HCT116 (cell line): ENCODE measurements around the gene FCN1. TPM values are rescaled to one million over a fixed set of nuclear protein-coding genes. Genes with fewer than 3 reads are reported as not detected.

Source experiments
- ATAC-seq: fragments of 200-7000 bp; cut with Tn5 transposase; 2 replicates; pipeline ENCODE4 v1.9.1; 2020; ENCODE audit warnings: mild to moderate bottlenecking, moderate library complexity
- BruUV-seq: library from RNA; stranded (reverse); fragments of 400-500 nt; replicated peaks from 2 replicates; lab custom pipeline; 2021; lab: Mats Ljungman, UMichigan
- CTCF ChIA-PET: fragments of 300-600 bp; sonication (Branson Sonifier 250); formaldehyde crosslinking; loops from one replicate; lab custom pipeline; 2021; ENCODE audit warnings: antibody characterized with exemption; lab: Charles Lee
- POLR2A ChIA-PET: fragments of 300-600, 350-600 bp; sonication (Branson Sonifier 250); formaldehyde crosslinking; loops from one replicate; lab custom pipeline; 2021; ENCODE audit warnings: antibody characterized with exemption; lab: Charles Lee
- RAD21 ChIA-PET, 2 experiments: fragments of 300-600 bp; sonication (Branson Sonifier 250); formaldehyde crosslinking; loops; one replicate each; lab custom pipeline; 2023; ENCODE audit warnings: low total read pairs in 2 of 2; ENCODE audit not compliant: uncharacterized antibody in 2 of 2, unreplicated experiment in 2 of 2, low non-redundant PET in 1 of 2; lab: Charles Lee
- DNase-seq: peaks from one replicate; pipeline ENCODE4 v3.0.0-alpha.2; 2010; ENCODE audit warnings: low read depth, low spot score
- H2AFZ ChIP-seq: fragments of 200-600 bp; shearing (Covaris generic), sonication (generic); 2 replicates; pipeline ENCODE4 v1.6.1; 2017; ENCODE audit warnings: low read depth, mixed run types, mixed read lengths, antibody characterized with exemption, low read length; ENCODE audit not compliant: poor library complexity, severe bottlenecking
- H3K27ac ChIP-seq: 2 replicates; pipeline ENCODE4 v1.5.1; 2012; ENCODE audit warnings: low read depth, low read length
- H3K27me3 ChIP-seq: fragments of 200-600 bp; sonication (generic); 2 replicates; pipeline ENCODE4 v1.6.1; 2016; ENCODE audit warnings: mixed run types, low read length, mixed read lengths; ENCODE audit not compliant: insufficient read depth
- H3K36me3 ChIP-seq, 2 experiments: fragments of 200-500 bp in 1 of 2; fragments of 200-600 bp in 1 of 2; sonication (Bioruptor generic) in 1 of 2; sonication (generic) in 1 of 2; 2 replicates each; pipeline versions ENCODE4 v1.5.1 to v1.6.1; 2014 to 2016; ENCODE audit warnings: low read length in 2 of 2, inconsistent platforms in 1 of 2, mixed read lengths in 1 of 2, mixed run types in 1 of 2; ENCODE audit not compliant: insufficient read depth in 2 of 2, control insufficient read depth in 1 of 2
- H3K4me1 ChIP-seq, 2 experiments: fragments of 200-600 bp in 1 of 2; sonication (generic) in 1 of 2; 2 replicates each; pipeline versions ENCODE4 v1.5.1 to v1.6.1; 2012 to 2017; ENCODE audit warnings: low read length in 2 of 2, inconsistent platforms in 1 of 2, mild to moderate bottlenecking in 1 of 2, mixed read lengths in 1 of 2, mixed run types in 1 of 2, moderate library complexity in 1 of 2; ENCODE audit not compliant: insufficient read depth in 2 of 2, control insufficient read depth in 1 of 2
- H3K4me2 ChIP-seq: fragments of 200-600 bp; sonication (generic); 2 replicates; pipeline ENCODE4 v1.6.1; 2017; ENCODE audit warnings: mixed run types, low read length, mixed read lengths
- H3K4me3 ChIP-seq, 2 experiments: fragments of 200-600 bp in 1 of 2; sonication (generic) in 1 of 2; replicated peaks in 1 of 2; 2 replicates each; pipeline ENCODE4 v1.5.1; 2011 to 2016; ENCODE audit warnings: low read length in 2 of 2, control low read depth in 1 of 2, low read depth in 1 of 2, mild to moderate bottlenecking in 1 of 2, mixed read lengths in 1 of 2, mixed run types in 1 of 2
- H3K79me2 ChIP-seq: fragments of 200-600 bp; sonication (generic); 2 replicates; pipeline ENCODE4 v1.6.1; 2017; ENCODE audit warnings: mild to moderate bottlenecking, mixed run types, low read length, moderate library complexity, mixed read lengths; ENCODE audit not compliant: insufficient read depth
- H3K9ac ChIP-seq: fragments of 200-600 bp; sonication (generic); 2 replicates; pipeline ENCODE4 v1.6.1; 2016; ENCODE audit warnings: low read length, mixed read lengths
- H3K9me2 ChIP-seq: fragments of 200-600 bp; sonication (generic), shearing (Covaris generic); 2 replicates; pipeline ENCODE4 v1.6.1; 2017; ENCODE audit warnings: mixed run types, mild to moderate bottlenecking, moderate library complexity; ENCODE audit not compliant: insufficient read depth
- H3K9me3 ChIP-seq, 2 experiments: fragments of 200-500 bp in 1 of 2; fragments of 200-600 bp in 1 of 2; sonication (Bioruptor generic) in 1 of 2; sonication (generic) in 1 of 2; 2 replicates each; pipeline ENCODE4 v1.6.1; 2014 to 2017; ENCODE audit warnings: low read length in 2 of 2, mixed read lengths in 2 of 2, inconsistent platforms in 1 of 2, low read depth in 1 of 2, mild to moderate bottlenecking in 1 of 2, mixed run types in 1 of 2, moderate library complexity in 1 of 2; ENCODE audit not compliant: control insufficient read depth in 1 of 2, insufficient read depth in 1 of 2
- H4K20me1 ChIP-seq: fragments of 200-600 bp; sonication (generic), shearing (Covaris generic); 2 replicates; pipeline ENCODE4 v1.6.1; 2017; ENCODE audit warnings: mixed run types, mild to moderate bottlenecking, moderate library complexity; ENCODE audit not compliant: insufficient read depth
- ATF3 ChIP-seq: IDR thresholded peaks from 2 replicates; pipeline ENCODE4 v1.6.1; 2012
- CBX3 ChIP-seq: IDR thresholded peaks from 2 replicates; pipeline ENCODE4 v1.6.1; 2012; ENCODE audit warnings: low read depth
- CEBPB ChIP-seq: IDR thresholded peaks from 2 replicates; pipeline ENCODE4 v1.6.1; 2012; ENCODE audit warnings: low read depth
- EGR1 ChIP-seq: IDR thresholded peaks from 2 replicates; pipeline ENCODE4 v1.6.1; 2012; ENCODE audit warnings: low read depth
- ELF1 ChIP-seq: IDR thresholded peaks from 2 replicates; pipeline ENCODE4 v1.6.1; 2012; ENCODE audit warnings: low read depth, borderline replicate concordance
- EZH2phosphoT487 ChIP-seq: fragments of 200-600 bp; IDR thresholded peaks from 2 replicates; pipeline ENCODE4 v1.6.1; 2018; ENCODE audit warnings: antibody characterized with exemption, borderline replicate concordance
- FOSL1 ChIP-seq: IDR thresholded peaks from 2 replicates; pipeline ENCODE4 v1.6.1; 2012; ENCODE audit warnings: low read depth
- JUND ChIP-seq: IDR thresholded peaks from 2 replicates; pipeline ENCODE4 v1.6.1; 2012
- MAX ChIP-seq: IDR thresholded peaks from 2 replicates; pipeline ENCODE4 v1.6.1; 2012
- POLR2A ChIP-seq: IDR thresholded peaks from 2 replicates; pipeline ENCODE4 v1.7.0; 2011; ENCODE audit warnings: borderline replicate concordance; ENCODE audit not compliant: insufficient read depth, insufficient read length; ENCODE audit errors: extremely low read depth
- RAD21 ChIP-seq: IDR thresholded peaks from 2 replicates; pipeline ENCODE4 v1.6.1; 2012; ENCODE audit warnings: low read depth, mild to moderate bottlenecking
- REST ChIP-seq: IDR thresholded peaks from 2 replicates; pipeline ENCODE4 v1.6.1; 2012; ENCODE audit warnings: low read depth
- SIN3A ChIP-seq: IDR thresholded peaks from 2 replicates; pipeline ENCODE4 v1.6.1; 2012; ENCODE audit warnings: low read depth
- SP1 ChIP-seq: IDR thresholded peaks from 2 replicates; pipeline ENCODE4 v1.6.1; 2012; ENCODE audit warnings: low read depth
- TCF7L2 ChIP-seq: IDR thresholded peaks from 2 replicates; pipeline ENCODE4 v1.7.0; 2011; ENCODE audit warnings: borderline replicate concordance, inconsistent platforms; ENCODE audit not compliant: insufficient read depth, insufficient read length; ENCODE audit errors: extremely low read depth
- YY1 ChIP-seq: IDR thresholded peaks from 2 replicates; pipeline ENCODE4 v1.6.1; 2011; ENCODE audit warnings: low read length, low read depth, moderate library complexity, mild to moderate bottlenecking; ENCODE audit not compliant: insufficient replicate concordance; ENCODE audit errors: extremely low read depth
- ZBTB33 ChIP-seq: IDR thresholded peaks from 2 replicates; pipeline ENCODE4 v1.6.1; 2011; ENCODE audit warnings: mild to moderate bottlenecking, low read length, moderate library complexity; ENCODE audit not compliant: insufficient replicate concordance; ENCODE audit errors: extremely low read depth
- ZFX ChIP-seq: fragments of 450-650 bp; IDR thresholded peaks from 2 replicates; pipeline ENCODE4 v1.6.1; 2017
- ZNF274 ChIP-seq: fragments of 200-500 bp; sonication (Bioruptor generic); IDR thresholded peaks from 2 replicates; pipeline ENCODE4 v1.6.1; 2014; ENCODE audit warnings: mild to moderate bottlenecking, low read depth, low read length, inconsistent platforms
- intact Hi-C: fragments of 100-400 bp; cut with micrococcal nuclease; formaldehyde crosslinking; loops from 2 replicates; pipeline ENCODE4 v1.10.0; 2022
- total RNA-seq: library from RNA; stranded (reverse); gene quantifications from one replicate; pipeline ENCODE4 v1.2.1, GENCODE V29; 2021; ENCODE audit not compliant: unreplicated experiment

The FCN1 gene
- total RNA-seq, 1 experiment from 2014 or later, result not detected

DNA sequence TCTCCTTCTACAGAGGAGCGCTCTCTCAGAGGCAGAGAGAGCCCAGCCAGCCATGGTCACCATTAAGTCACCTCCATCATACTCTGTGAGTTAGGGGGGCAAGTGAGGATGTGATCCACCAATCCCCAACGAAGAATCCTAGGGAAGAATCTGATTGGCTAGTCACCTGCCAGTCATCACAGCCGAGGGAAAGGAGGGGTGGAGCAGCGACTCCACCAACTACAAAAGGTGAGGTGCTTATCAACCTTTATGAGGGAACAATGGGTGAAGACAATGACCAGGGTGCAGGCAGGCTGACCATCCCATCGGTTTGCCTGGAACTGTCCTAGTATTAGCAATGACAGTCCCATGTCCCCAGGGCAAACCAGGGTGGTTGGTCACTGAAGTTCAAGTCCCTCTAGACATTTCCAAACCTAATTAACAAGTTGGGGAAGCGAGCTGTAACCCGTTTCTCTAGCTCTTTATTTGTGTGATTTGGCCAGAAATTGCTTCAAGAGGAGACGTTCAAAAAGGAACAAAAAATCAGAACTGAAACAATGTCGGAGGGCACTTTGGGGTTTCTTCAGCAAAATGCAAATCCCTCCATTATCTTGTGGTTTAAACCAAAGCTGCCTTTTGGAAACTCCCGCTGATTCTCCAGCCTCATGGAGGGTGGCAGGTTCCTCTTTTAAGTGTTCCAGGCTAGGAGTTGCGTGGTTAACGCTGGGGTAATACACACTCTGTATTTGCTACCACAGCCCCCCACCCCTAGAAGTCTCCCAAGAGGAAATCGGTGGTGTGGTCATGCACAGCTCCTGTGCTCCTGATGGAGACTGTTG is 18.8 kb upstream of the FCN1 start:
- no peak overlapping the region for H3K4me3 ChIP-seq
- ChIA-PET RAD21 (no interaction called here), POLR2A (no interaction called here), CTCF (no interaction called here)
- H3K4me2 ChIP-seq, result no peak overlapping the region
- no peaks in the 10 kb centered on the region for H3K36me3 ChIP-seq
- H3K27me3 ChIP-seq, result peaks cover 3% of the 10 kb centered on the region; the same call in 1 of the 2 replicates
- H3K9ac ChIP-seq, result no peak overlapping the region
- H3K9me2 ChIP-seq, result no peaks in the 10 kb centered on the region
- ATAC-seq (0 out of 2 replicates have a peak, but pooled peaks have one; percentile 30), DNase-seq (no peak)
- H3K27ac ChIP-seq, result no peak overlapping the region
- no peaks in the 10 kb centered on the region for H3K4me1 ChIP-seq
- no peaks in the 10 kb centered on the region for H4K20me1 ChIP-seq
- H3K79me2 ChIP-seq, result no peaks in the 10 kb centered on the region
- TF ChIP-seq CBX3 (no peak), JUND (no peak), SP1 (no peak), ZBTB33 (no peak), MAX (no peak), FOSL1 (no peak), ELF1 (no peak), ZFX (no peak), EGR1 (no peak), ZNF274 (no peak), ATF3 (no peak), RAD21 (no peak), SIN3A (no peak), TCF7L2 (no peak), CEBPB (no peak), POLR2A (no peak), EZH2phosphoT487 (no peak), YY1 (no peak), REST (no peak)
- intact Hi-C loops, result no loop called here
- H2AFZ ChIP-seq, result no peak overlapping the region
- no peaks in the 10 kb centered on the region for H3K9me3 ChIP-seq
- no TSS peak for BruUV-seq
